ENCODE data around the gene C15orf39. TPM values are rescaled to one million over a fixed set of nuclear protein-coding genes. Genes with fewer than 3 reads are reported as not detected.

Gene C15orf39
- total RNA-seq, 1 experiment from 2014 or later, result 13.3 TPM

- TF ChIP-seq CTCF (IDR thresholded peaks at IDR 0.05; ENCODE audit: unreplicated experiment), result no peak
- Mint-ChIP-seq H3K36me3 (ENCODE audit: insufficient read depth, unreplicated experiment) (no peaks in the 10 kb centered on the region), H3K4me3 (ENCODE audit: unreplicated experiment) (no peak overlapping the region), H3K9me3 (ENCODE audit: unreplicated experiment) (no peaks in the 10 kb centered on the region), H3K4me1 (ENCODE audit: insufficient read depth, unreplicated experiment) (no peaks in the 10 kb centered on the region), H3K27ac (ENCODE audit: low read depth, unreplicated experiment) (no peak overlapping the region), H3K27me3 (ENCODE audit: insufficient read depth, unreplicated experiment) (peaks cover 53% of the 10 kb centered on the region)
- intact Hi-C loops (cut with micrococcal nuclease), result no loop called here
- ChIA-PET POLR2A (no interaction called here), CTCF (no interaction called here)
- BruUV-seq (replicated peaks), result no TSS peak
- no peak for DNase-seq (ENCODE audit: unreplicated experiment)
Observed at GRCh38 chr15:75230551-75231371, 29.1 kb downstream of the C15orf39 start.

- no peak overlapping the region for H3K27ac Mint-ChIP-seq (ENCODE audit: low read depth, unreplicated experiment)
- BruUV-seq (replicated peaks), result no TSS peak
- TF ChIP-seq CTCF (IDR thresholded peaks at IDR 0.05; ENCODE audit: unreplicated experiment), result no peak
- no peaks in the 10 kb centered on the region for H3K9me3 Mint-ChIP-seq (ENCODE audit: unreplicated experiment)
- no peak for DNase-seq (ENCODE audit: unreplicated experiment)
- no peaks in the 10 kb centered on the region for H3K4me1 Mint-ChIP-seq (ENCODE audit: insufficient read depth, unreplicated experiment)
- H3K27me3 Mint-ChIP-seq (ENCODE audit: insufficient read depth, unreplicated experiment), result peaks cover 53% of the 10 kb centered on the region
- H3K4me3 Mint-ChIP-seq (ENCODE audit: unreplicated experiment), result no peak overlapping the region
- no peaks in the 10 kb centered on the region for H3K36me3 Mint-ChIP-seq (ENCODE audit: insufficient read depth, unreplicated experiment)
- CTCF ChIA-PET, result no interaction called here
- intact Hi-C loops (cut with micrococcal nuclease), result no loop called here
- POLR2A ChIA-PET, result no interaction called here
Observed at GRCh38 chr15:75231836-75232235, 30.2 kb downstream of the C15orf39 start.

- H3K27me3 Mint-ChIP-seq (ENCODE audit: insufficient read depth, unreplicated experiment), result peaks cover 48% of the 10 kb centered on the region
- no peak overlapping the region for H3K27ac Mint-ChIP-seq (ENCODE audit: low read depth, unreplicated experiment)
- no peak for DNase-seq (ENCODE audit: unreplicated experiment)
- H3K4me1 Mint-ChIP-seq (ENCODE audit: insufficient read depth, unreplicated experiment), result no peaks in the 10 kb centered on the region
- H3K9me3 Mint-ChIP-seq (ENCODE audit: unreplicated experiment), result no peaks in the 10 kb centered on the region
- ChIA-PET POLR2A (no interaction called here), CTCF (no interaction called here)
- no peak for TF ChIP-seq CTCF (IDR thresholded peaks at IDR 0.05; ENCODE audit: unreplicated experiment)
- no peaks in the 10 kb centered on the region for H3K36me3 Mint-ChIP-seq (ENCODE audit: insufficient read depth, unreplicated experiment)
- intact Hi-C loops (cut with micrococcal nuclease), result no loop called here
- BruUV-seq (replicated peaks), result no TSS peak
- H3K4me3 Mint-ChIP-seq (ENCODE audit: unreplicated experiment), result no peak overlapping the region
Observed at GRCh38 chr15:75232252-75232813, 30.7 kb downstream of the C15orf39 start.

GRCh38 chr15:75232826-75233503, 31.3 kb downstream of the C15orf39 start:
- ChIA-PET POLR2A (no interaction called here), CTCF (no interaction called here)
- Mint-ChIP-seq H3K27me3 (ENCODE audit: insufficient read depth, unreplicated experiment) (peaks cover 42% of the 10 kb centered on the region), H3K4me1 (ENCODE audit: insufficient read depth, unreplicated experiment) (no peaks in the 10 kb centered on the region), H3K9me3 (ENCODE audit: unreplicated experiment) (no peaks in the 10 kb centered on the region), H3K36me3 (ENCODE audit: insufficient read depth, unreplicated experiment) (no peaks in the 10 kb centered on the region), H3K4me3 (ENCODE audit: unreplicated experiment) (no peak overlapping the region), H3K27ac (ENCODE audit: low read depth, unreplicated experiment) (no peak overlapping the region)
- no peak for DNase-seq (ENCODE audit: unreplicated experiment)
- no peak for TF ChIP-seq CTCF (IDR thresholded peaks at IDR 0.05; ENCODE audit: unreplicated experiment)
- no TSS peak for BruUV-seq (replicated peaks)
- intact Hi-C loops (cut with micrococcal nuclease), result no loop called here

All from MCF 10A (cell line).